ENCODE results near the gene MCM3. TPM values are rescaled to one million over a fixed set of nuclear protein-coding genes. Genes with fewer than 3 reads are reported as not detected.

The MCM3 gene
- total RNA-seq, 1 donor from 2014 or later = 118 TPM

DNA sequence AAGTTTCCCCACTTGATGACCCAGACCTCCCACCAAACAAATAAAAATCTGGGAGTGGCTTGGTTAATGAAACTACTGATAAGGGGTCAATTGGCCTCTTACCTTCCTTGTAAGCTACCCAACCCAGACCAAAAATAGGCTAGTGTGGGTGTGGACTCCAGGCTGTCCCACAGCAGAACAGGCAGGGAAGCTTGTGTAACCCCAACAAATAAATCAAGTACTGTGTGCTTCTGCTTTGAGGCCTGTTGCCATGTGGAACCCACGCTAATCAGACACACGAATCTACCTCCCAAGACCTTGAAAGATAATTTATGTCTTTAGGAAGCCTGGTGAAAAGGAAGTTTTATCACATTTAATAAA lies 43.7 kb upstream of the MCM3 start:
- H3K4me3 Mint-ChIP-seq (ENCODE audit: low read depth) = no peak overlapping the region
- no peak for DNase-seq (ENCODE audit: low spot score, unreplicated experiment)
- peaks cover 6% of the 10 kb centered on the region for H3K9me3 Mint-ChIP-seq (ENCODE audit: low read depth)
- H3K27me3 Mint-ChIP-seq = no peaks in the 10 kb centered on the region
- TF ChIP-seq, protein P1, sequence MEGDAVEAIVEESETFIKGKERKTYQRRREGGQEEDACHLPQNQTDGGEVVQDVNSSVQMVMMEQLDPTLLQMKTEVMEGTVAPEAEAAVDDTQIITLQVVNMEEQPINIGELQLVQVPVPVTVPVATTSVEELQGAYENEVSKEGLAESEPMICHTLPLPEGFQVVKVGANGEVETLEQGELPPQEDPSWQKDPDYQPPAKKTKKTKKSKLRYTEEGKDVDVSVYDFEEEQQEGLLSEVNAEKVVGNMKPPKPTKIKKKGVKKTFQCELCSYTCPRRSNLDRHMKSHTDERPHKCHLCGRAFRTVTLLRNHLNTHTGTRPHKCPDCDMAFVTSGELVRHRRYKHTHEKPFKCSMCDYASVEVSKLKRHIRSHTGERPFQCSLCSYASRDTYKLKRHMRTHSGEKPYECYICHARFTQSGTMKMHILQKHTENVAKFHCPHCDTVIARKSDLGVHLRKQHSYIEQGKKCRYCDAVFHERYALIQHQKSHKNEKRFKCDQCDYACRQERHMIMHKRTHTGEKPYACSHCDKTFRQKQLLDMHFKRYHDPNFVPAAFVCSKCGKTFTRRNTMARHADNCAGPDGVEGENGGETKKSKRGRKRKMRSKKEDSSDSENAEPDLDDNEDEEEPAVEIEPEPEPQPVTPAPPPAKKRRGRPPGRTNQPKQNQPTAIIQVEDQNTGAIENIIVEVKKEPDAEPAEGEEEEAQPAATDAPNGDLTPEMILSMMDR (IDR thresholded peaks at IDR 0.05; ENCODE audit: unreplicated experiment) = no peak
- H3K36me3 Mint-ChIP-seq (ENCODE audit: insufficient read depth) = no peaks in the 10 kb centered on the region
- H3K4me1 Mint-ChIP-seq (ENCODE audit: low read depth) = peaks cover 38% of the 10 kb centered on the region
- peak overlapping the region; percentile 80 for H3K27ac Mint-ChIP-seq

DNA sequence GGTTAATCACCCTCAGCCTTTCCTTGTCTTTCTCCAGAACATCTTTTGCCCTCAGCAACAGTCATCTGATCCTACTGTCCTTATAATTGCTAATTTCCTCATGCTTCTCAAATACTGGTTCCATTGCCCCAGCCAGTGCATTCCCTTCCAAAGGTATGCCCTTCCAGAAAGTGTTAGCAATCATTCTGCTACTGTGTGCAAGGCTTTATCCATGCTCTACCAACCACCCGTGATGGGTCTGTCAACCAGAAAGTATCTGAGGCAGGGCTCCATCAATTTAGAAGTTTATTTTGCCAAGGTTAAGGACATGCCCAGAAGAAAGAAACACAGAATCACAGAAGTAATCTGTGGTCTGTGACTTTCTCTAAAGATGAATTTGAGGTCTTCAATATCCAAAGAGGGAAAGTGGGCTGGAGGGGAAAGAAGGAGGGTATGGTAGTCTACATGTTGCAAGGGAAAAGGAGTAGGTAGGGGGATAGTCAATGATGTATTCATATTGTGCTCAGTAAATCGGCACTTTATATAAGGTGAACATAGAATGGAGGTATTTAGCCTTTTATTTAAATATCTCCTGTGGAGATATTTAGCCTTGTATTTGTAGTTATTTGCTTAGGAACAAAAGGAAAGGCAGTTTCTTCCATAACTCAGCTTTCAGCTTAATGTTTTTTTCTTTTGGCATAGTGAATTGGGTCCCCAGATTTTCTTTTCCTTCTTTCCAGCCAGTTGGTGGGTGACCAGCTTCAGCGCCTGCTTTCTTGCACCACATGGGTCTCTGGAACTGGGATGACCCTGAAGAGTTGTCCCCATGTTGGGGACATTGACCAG lies 42.2 kb upstream of the MCM3 start:
- H3K36me3 Mint-ChIP-seq (ENCODE audit: insufficient read depth) = no peaks in the 10 kb centered on the region
- H3K9me3 Mint-ChIP-seq (ENCODE audit: low read depth) = peaks cover 6% of the 10 kb centered on the region
- TF ChIP-seq, protein P1 (IDR thresholded peaks at IDR 0.05; ENCODE audit: unreplicated experiment) = no peak
- peaks cover 31% of the 10 kb centered on the region for H3K4me1 Mint-ChIP-seq (ENCODE audit: low read depth)
- no peaks in the 10 kb centered on the region for H3K27me3 Mint-ChIP-seq
- H3K4me3 Mint-ChIP-seq (ENCODE audit: low read depth) = no peak overlapping the region
- no peak for DNase-seq (ENCODE audit: low spot score, unreplicated experiment)
- H3K27ac Mint-ChIP-seq = no peak overlapping the region

DNA sequence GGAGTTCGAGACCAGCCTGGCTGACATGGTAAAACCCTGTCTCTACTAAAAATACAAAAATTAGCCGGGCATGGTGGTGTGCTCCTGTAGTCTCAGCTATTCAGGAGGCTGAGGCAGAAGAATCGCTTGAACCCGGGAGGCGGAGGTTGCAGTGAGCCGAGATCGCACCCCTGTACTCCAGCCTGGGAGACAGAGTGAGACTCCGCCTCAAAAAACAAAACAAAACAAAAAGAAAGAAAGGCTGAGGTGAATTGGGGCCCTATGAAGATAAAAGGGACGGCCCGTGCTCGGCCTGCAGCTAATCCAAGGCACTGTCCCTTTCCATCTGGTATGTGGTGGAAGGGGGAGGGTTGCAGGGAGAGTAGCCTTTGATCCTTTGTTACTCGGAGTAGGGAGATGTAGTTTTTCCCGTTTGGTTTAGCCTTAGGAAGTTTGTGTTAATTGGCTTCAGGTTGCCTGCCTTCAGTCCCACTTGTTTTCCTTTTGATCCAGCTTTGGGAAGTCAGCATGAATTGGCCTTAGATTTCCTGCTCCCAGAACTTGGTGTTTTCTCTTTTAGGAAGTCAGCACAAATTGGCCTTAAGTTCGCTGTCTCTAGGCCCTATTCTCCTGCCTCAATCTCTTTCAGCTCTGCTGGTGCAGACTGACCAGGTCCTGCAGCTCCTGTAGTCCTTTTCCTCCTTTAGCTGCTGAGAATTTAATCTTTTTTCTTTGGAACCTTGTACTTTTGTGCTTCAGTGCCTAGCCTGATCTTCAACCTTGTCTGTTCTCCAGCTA lies 41.3 kb upstream of the MCM3 start:
- DNase-seq (ENCODE audit: low spot score, unreplicated experiment) = no peak
- H3K4me3 Mint-ChIP-seq (ENCODE audit: low read depth) = no peak overlapping the region
- H3K27ac Mint-ChIP-seq = no peak overlapping the region
- peaks cover 29% of the 10 kb centered on the region for H3K4me1 Mint-ChIP-seq (ENCODE audit: low read depth)
- no peaks in the 10 kb centered on the region for H3K36me3 Mint-ChIP-seq (ENCODE audit: insufficient read depth)
- no peaks in the 10 kb centered on the region for H3K27me3 Mint-ChIP-seq
- TF ChIP-seq, protein P1 (IDR thresholded peaks at IDR 0.05; ENCODE audit: unreplicated experiment) = no peak
- peaks cover 6% of the 10 kb centered on the region for H3K9me3 Mint-ChIP-seq (ENCODE audit: low read depth)

DNA sequence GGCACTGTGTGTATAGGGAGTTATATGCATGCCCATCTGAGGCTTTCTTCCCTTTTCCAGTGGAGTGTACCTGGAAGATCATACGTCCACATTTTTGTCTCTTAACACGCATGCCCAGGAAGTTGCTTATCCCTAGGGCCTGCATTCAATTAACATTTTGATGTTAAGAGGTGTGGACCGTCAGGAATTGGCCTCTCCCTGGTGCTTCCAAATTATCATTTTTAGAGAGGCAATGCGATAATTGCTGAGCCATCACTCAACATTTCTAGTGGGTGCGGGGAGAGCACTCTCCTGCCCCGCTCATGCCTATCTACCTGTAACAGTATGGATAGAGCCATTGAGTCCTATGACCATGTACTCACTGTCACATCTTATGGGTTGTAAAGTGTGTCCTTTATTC lies 39.6 kb upstream of the MCM3 start:
- Mint-ChIP-seq H3K4me3 (ENCODE audit: low read depth) (no peak overlapping the region), H3K36me3 (ENCODE audit: insufficient read depth) (no peaks in the 10 kb centered on the region), H3K27ac (no peak overlapping the region), H3K27me3 (no peaks in the 10 kb centered on the region), H3K4me1 (ENCODE audit: low read depth) (peaks cover 23% of the 10 kb centered on the region), H3K9me3 (ENCODE audit: low read depth) (peaks cover 6% of the 10 kb centered on the region)
- DNase-seq (ENCODE audit: low spot score, unreplicated experiment) = no peak
- TF ChIP-seq, protein P1 (IDR thresholded peaks at IDR 0.05; ENCODE audit: unreplicated experiment) = no peak

DNA sequence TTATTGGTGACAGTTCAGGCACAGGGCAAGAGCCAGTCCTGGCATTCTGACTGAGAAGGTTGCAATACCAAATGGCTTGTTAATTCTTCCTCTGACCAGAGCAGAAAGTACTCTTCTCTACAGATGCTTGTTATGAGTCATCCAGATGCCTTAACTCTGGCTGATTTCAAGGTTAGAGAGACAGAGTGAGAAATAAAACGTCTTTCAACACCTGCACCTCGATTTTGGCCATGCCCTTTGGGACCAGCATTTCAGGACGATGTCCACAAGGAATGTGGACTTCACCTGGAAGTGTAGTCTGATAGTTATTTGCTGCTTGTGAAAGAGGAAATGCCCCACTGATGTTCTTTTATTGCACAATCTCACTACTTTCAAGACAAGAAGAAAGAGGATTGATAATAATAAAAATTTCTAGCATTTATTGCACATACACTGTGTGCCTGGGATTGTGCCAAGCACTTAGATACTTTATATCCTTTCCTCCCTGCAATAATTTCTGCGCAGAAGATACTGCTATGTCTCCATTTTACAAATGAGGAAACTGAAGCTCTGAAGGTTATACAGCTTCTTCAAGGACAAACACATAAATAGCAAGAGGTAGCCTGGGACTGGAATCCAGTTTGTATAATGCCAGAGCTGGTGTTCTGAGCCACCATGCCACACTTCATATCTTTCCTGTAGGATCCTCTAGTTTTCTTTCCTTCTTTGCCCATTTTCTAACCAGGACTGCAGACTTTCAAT lies 33.5 kb upstream of the MCM3 start:
- TF ChIP-seq, protein P1 (IDR thresholded peaks at IDR 0.05; ENCODE audit: unreplicated experiment) = no peak
- no peaks in the 10 kb centered on the region for H3K36me3 Mint-ChIP-seq (ENCODE audit: insufficient read depth)
- no peaks in the 10 kb centered on the region for H3K9me3 Mint-ChIP-seq (ENCODE audit: low read depth)
- peaks cover under 1% of the 10 kb centered on the region for H3K4me1 Mint-ChIP-seq (ENCODE audit: low read depth)
- no peak overlapping the region for H3K4me3 Mint-ChIP-seq (ENCODE audit: low read depth)
- no peak overlapping the region for H3K27ac Mint-ChIP-seq
- H3K27me3 Mint-ChIP-seq = no peaks in the 10 kb centered on the region
- DNase-seq (ENCODE audit: low spot score, unreplicated experiment) = no peak

Measured in progenitor cell of endocrine pancreas (in vitro differentiated cells).